GM21515 (cell line): Measurements from ENCODE around the gene PANX3.

ENCODE experiments used
- ATAC-seq: cut with Tn5 transposase; IDR thresholded peaks from one replicate; pipeline ENCODE4 v1.9.1; 2021; ENCODE audit not compliant: unreplicated experiment

PANX3 gene

GRCh38 chr11:124656774-124657630 is 45.8 kb downstream of the PANX3 start:
- no peak for ATAC-seq

GRCh38 chr11:124657904-124658303 is 46.7 kb downstream of the PANX3 start:
- no peak for ATAC-seq

GRCh38 chr11:124658501-124658900 is 47.3 kb downstream of the PANX3 start:
- ATAC-seq: no peak

DNA sequence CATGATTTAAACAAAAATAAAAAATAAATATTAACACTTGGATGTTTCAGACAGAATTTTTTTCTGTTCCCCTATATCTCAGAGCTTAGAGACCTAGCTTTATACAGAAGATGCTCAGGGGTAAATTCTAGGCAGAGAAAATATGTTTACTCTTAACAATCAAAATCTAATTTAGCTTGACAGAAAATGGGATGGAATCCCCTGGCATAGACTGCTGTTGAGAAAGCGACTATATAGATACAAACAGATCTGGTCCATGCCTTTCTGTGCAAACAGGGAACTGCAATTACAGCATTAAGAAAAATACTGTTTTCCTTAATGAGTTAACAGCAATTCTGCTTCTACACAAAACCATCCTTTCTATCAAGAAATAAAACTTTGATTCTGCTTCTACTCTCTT is 47.8 kb downstream of the PANX3 start:
- no peak for ATAC-seq

DNA sequence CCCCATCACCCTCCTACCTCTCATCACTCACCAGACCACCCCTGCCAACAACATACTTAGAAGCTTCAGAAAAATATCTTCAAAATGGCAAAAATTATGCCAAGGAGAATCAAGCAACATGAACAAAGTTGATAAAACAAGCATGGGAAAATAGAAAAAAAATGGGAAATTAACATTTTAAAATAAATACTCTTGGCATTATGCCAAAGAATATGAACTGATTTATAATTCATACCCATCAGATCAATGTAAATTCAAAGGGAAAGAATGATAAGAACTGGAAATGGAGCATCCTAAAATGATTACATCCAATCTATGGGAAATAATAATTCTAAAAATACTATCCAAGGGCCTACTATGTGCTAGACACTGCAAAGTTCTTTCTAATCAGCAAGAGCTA is 50.3 kb downstream of the PANX3 start:
- ATAC-seq: no peak

- no peak for ATAC-seq
These were observed 50.9 kb downstream of the PANX3 start for GRCh38 chr11:124662106-124662505.

DNA sequence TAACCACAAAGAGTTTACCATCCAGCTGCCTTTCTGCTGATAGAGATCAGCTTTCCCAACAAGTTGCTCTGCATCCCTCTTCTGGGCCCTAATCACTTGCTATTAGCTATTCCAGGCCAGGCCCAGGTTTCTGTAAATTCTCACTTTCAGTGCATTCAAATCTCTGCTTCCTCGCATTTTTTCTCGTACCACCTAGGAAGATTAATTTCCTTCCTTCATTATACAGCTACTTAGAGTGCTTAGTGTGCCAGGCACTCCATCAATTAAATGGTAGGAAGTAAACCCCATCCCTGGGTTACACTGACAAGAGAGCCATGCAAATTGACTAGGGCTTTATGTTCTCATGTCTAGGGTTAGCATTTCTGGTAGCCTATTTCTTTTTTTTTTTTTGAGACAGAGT is 52.6 kb downstream of the PANX3 start:
- ATAC-seq: no peak

DNA sequence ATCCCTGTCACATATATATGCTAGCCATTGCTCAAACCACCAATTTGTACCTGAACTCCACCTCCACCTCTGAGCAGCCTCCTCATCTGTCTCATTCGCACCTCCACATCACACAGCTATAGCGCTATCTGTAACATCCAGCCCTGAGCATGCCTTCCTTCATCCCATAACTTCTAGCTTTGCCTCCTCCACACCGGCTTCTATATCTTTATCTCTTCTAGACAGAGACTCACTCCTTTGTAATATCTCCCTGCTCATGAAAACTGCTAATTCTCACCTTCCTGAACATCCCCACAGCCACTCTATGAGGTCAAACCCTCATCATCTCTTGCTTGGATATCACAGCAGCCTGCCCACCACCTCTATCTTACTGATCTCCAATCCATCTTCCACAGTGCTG is 56.4 kb downstream of the PANX3 start:
- no peak for ATAC-seq

GRCh38 chr11:124669193-124669592 is 58.0 kb downstream of the PANX3 start:
- no peak for ATAC-seq
